Epidermal melanocyte (primary cell): Measurements from ENCODE around the gene FOXRED1.
"Not testable (repeated sequence)": the region's sequence is repeated elsewhere in the genome, so short reads cannot be mapped to it uniquely, and the experiment has no call there.

ENCODE experiments used
- DNase-seq: peaks from one replicate; pipeline ENCODE4 v3.0.0; 2011; ENCODE audit warnings: low spot score; ENCODE audit not compliant: insufficient read length

Gene FOXRED1

DNA sequence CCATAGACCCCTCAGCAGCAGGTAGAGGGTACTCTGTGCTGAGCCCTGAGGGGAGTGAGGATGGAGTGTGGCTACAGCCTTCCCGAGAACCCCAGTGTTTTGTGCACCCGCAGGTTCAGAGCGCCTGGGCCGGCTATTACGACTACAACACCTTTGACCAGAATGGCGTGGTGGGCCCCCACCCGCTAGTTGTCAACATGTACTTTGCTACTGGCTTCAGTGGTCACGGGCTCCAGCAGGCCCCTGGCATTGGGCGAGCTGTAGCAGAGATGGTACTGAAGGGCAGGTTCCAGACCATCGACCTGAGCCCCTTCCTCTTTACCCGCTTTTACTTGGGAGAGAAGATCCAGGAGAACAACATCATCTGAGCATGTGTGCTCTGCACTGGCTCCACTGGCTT lies 8.4 kb downstream of the FOXRED1 start:
- DNase-seq, result no peak

DNA sequence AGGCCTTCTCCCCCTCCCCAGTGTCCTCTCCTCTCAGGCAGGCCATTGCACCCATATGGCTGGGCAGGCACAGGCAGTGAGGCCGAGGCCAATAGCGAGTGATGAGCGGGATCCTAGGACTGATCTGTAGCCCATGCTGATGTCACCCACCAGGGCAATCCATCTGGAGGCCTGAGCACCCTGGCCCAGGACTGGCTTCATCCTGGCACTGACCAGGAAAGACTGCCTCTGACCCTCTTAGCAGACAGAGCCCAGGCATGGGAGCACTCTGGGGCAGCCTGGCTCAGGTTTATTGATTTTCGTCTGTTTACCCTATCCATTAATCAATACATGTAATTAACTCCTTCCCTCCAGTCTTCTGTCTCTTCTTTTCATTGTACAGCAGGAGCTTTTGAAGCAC lies 8.8 kb downstream of the FOXRED1 start:
- DNase-seq, result no peak

DNA sequence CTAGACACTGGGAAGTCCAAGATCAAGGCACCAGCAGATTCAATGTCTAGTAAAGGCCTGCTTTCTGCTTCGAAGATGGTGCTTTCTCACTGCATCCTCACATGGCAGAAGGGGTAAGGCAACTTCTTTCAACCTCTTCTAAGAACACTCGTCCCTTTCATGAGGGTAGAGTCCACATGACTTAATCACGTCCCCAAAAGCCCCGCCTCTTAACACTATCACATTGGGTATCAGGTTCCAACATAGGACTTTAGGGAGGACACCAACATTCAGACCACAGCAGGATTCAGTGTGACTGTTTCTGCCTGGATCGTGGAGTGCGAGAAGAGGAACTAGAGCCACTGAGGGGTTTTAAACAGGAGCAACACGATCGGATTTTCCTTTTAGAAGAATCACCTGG lies 10.2 kb downstream of the FOXRED1 start:
- no peak for DNase-seq

DNA sequence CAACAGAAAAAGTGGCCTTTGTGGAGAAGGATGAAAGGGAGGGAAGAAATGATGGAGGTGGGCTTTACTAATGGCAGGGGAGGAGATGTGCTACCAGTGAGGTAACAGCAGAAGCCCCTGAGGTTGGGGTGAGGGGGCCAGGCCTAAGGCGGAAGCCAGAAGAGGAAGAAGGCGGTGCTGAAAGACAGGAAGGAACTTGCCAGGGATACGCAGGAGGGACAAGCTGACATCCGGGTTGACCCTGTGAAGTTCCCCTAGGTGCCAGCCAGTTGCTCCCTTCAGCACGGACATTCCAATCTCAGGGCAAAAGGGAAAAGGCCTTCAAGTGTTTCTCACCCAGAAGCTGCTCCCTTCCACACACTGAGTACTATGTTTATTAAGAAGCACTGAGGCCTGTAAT lies 11.6 kb downstream of the FOXRED1 start:
- DNase-seq, result no peak

DNA sequence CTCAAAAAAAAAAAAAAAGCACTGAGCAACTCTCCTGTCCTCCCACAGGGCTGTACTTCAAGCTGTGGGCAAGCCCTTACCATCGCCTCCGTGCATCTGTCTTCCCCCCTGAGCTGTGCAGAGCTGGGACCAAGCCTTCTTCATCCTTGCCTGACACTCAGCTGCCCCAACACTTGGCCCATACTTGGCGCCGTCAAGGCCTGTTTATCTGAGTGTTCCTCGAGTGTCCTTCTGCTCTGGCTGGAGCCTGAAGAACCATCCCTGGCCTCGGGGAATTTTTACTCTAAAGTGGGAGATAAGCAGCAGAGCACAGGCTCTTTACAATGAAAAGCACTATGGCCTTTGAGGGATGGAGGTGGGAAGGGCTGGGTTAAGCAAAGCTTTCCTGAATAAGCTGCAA lies 12.3 kb downstream of the FOXRED1 start:
- DNase-seq, result no peak

DNA sequence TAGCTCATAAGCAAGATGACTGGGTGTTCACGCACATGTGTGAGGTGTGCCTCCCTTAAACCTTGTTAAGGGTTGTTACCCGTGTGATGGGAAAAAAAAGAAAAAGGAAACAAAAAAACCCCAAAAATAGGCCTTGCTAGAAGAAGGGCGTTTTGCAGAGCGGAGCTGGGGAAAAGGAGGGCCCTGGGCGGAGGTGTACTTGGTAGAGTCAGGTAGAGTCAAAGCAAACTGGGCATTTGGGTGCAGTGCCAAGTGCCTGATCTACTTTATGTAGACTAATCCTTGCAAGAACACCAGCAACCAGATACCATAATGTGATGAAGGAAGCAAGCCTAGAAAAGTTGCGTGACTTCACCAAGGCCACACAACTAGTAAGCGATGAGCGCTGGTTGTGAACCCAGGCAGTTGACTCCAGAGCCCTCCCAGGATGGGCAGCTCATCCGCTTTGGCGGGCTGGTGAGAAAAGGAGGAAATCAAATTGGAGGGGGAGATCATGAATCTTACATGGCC lies 12.8 kb downstream of the FOXRED1 start:
- no peak for DNase-seq

DNA sequence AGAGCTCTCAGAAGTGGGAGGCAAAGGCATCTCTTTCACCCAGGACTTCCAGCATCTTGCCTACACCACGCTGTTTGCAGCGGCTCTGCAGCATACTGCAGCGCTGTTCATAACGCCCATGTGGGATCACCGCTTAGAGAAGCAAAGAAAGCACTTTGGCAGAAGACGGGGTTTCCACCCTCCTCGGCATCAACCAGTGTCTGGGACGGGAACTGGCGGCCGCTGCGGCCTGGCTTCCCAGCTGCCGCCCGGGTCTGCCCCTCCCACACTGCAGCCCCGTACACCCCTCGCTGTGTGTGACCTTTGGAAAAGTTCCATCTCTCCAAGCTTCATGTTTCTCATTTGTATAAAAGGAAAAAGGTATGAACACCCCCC lies 13.4 kb downstream of the FOXRED1 start:
- DNase-seq, result peak; percentile 48

DNA sequence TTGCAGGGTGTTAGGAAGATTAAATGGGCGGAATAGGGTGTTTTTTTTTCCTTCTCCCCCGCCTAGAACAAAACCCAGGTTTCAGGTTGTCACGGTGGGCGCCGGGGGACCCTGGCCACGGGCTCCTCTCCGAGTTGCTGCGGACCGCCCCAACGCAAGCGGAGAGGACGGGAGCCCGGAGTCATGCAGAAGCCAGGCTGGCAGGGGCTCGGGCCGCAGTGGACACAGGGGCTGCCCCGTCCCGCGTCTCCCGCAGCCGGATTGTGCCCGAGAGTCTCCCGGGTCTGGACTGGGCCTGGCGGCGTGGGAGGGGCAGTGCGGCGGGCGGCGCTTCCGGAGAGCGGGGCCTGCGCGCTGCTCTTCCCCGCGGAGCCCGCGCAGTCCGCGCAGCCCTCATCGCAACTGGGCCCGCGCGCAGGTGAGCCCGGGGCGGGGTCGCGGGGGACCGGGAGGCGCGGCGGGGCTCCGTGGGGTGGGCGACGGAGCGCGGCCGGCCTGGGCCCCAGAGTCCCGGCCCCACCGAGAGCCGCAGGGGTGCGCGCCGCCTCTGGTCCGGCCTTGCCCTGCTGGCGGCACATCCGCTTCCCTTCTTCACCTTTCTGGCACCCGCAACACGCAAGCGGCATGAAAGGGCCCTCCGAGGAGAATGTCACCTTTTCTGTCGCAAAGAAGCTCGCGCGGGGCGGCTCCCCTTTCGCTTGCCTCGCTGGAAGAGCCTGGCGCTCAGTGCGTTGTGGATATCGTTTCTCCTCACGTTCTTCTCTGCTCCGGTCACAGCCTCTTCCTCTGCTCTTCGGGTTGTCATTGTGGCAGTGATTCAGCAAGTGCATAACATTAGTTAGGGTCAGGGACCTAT lies 14.0 kb downstream of the FOXRED1 start, which contains the start of gene TIRAP:
Gene TIRAP, plus strand, starts transcription at position 358 of the 856 bp plus-strand sequence. CDS start 7,802 bp downstream, outside the sequence.
- peak; percentile 73 for DNase-seq

DNA sequence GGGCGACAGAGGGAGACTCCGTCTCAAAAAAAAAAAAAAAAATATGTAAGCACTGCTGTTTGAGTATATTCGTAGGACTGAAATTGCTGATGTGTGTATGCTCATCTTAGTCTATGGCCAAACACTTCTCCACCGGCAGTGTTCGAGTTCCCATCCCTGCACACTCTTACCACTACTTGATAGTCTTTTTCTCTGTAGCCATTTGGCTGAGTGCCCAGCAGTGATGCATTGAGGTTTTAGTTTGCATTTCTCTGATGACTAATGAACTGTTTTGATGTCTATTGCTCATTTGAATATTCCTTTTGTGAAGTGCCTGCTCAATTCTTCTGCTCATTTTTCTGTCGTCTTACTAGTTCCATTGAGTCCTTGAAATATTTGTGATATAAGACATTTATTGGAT lies 15.9 kb downstream of the FOXRED1 start:
- DNase-seq, result no peak

DNA sequence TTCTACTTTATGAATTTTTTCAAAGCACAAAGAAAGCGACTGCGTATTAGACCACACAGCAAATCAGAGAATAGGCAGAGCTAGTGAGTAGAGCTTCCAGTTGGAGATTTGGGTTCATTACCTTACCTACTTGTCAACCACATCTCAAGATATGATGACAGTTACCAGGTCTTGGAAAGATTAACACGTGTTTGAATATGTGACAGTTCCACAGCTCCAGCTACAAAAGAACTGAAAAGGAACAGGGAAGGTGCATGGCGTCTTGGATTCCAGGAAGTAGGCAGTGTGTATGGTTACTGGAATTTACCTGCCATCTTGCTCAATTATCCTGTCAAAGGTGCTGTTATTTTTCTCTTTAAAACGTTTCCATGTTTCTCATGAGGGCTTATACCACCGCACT lies 19.3 kb downstream of the FOXRED1 start:
- DNase-seq, result no peak

DNA sequence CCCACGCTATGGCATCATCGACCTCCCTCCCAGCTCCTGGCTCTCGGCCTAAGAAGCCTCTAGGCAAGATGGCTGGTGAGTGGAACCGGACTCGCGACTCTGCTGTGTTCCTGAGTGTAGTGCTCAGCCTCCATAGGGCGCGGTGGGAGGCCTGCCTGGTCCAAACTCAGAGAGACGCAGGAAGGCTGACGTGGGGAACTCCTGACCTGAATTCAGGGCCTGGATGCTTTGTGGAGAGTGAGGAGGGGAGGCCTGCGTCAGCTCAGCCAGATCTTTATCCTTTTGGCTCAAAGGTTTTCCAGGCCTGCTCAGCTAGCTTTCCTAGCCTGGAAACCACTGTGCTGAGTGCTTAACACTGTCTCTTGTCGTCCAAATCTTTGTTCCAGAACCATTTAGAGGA lies 21.9 kb downstream of the FOXRED1 start:
- no peak for DNase-seq

DNA sequence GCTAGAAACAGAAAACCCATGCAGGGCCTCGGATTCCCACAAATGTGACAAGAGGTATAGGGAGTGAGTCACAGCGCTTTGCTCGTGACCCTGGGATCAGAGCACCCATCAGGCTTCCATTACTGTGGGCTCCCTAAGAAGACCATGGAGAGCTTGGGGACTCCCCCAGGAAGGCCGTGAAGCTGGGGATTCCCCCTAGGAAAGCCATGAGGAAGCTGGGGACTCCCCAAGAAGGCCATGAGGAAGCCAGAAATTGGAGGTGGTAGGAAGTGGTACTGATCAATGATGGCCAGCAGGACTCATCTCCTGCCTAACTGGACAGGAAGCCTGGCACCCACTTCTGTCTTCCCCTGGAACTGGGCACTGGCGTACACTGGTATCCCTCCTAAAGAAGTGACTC lies 24.8 kb downstream of the FOXRED1 start:
- DNase-seq, result no peak

DNA sequence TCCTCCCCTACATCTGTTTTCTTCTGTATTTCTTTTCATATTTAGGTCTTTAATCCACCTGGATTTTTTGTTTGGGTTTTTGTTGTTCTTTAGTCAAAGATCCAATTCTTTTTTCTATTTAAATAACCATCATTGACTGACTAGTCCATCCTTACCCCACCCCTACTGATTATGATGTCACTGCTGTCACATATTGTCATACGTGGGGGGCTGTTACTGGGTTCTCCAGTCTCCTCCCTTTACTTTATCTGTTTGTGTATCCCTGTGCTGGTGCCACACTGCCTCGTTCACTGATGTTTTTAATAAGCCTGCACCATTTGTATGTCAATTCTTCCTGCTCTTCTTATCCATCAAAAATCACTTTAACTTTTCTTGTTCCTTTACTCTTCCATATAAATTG lies 28.1 kb downstream of the FOXRED1 start:
- DNase-seq, result no peak

DNA sequence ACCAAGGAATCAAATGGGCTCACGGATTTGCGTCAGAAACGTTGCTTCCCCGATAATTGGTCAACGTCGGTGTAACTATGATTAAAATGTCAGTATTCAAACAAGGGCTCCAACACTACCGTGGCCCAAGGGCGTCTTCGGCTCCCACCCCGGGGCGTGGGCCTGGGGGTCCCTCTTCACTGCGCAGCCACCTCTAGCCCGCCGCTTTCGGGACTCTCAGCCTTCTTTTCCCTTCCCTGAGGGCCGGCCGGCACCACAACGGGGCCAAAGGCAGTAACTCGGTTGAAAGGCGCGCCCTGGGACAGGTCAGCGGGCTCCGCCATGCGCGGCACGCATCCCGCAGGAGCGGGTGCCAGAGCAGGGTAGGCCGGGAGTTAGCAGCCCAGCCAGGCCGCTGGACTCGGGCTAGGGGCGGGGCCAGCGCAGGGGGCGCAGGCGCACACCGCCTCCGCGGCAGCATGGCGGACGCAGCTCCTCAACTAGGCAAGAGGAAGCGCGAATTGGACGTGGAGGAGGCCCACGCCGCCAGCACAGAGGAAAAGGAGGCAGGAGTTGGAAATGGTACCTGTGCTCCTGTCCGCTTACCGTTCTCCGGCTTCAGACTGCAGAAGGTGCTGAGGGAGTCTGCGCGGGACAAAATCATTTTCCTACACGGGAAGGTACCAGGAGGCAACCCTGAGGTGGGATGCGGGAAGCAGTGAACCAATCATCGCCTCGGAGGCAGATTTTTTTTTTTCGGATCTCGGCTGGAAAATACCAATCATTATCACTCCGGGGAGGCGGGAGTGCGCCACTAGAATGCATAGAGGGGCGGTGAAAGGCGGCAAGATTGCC lies 34.9 kb downstream of the FOXRED1 start, which contains the start of gene DCPS:
Gene DCPS, plus strand, starts transcription at position 438 of the 834 bp plus-strand sequence. Its CDS starts 21 bp downstream, at position 459.
- DNase-seq, result peak; percentile 92

DNA sequence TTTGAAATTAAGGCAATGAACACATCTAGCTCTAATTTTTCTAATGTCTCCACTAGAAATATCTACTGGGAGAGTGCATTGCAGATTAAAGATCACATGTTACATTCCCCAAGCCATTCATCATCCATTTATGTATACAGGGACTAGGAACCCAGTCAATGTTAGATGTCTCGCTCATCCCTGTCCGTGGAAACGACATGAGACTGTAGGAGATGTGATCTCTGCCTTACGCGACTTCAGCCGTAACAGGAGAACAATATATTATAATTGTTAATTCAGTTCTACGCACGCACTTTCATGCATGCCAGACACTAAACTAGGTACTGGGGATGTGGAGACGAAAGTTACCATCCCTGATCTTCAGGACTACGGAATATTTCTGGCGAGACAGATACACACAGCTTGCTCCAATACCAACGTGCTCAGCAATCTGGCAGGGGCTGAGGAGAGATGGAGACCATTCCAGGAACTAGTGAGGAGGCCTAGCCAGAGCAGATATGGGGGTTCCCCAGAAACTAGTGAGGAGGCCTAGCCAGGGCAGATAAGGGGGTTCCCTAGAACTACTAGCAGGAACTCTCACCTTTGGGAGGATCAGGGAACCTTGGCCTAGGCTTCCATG lies 35.6 kb downstream of the FOXRED1 start:
- DNase-seq, result no peak

DNA sequence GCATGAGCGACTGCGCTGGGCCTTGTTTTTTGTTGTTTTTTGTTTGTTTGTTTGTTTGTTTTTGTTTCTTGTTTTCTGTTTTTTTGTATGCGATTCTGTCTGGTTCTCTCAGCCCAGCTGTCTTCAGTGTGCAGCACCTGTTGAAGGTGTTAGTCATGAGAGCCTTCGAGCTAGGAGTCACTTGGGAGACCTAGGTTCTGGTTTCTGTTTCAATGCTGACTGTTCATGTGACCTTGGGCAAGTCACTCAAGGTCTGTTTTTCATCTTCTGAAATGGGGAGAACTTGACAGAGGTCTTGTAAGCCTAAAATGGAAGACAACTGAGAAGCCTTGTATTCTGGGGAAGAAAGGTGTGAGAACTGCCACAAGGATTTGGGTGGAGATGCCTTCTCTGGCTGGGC lies 36.7 kb downstream of the FOXRED1 start:
- no peak for DNase-seq

DNA sequence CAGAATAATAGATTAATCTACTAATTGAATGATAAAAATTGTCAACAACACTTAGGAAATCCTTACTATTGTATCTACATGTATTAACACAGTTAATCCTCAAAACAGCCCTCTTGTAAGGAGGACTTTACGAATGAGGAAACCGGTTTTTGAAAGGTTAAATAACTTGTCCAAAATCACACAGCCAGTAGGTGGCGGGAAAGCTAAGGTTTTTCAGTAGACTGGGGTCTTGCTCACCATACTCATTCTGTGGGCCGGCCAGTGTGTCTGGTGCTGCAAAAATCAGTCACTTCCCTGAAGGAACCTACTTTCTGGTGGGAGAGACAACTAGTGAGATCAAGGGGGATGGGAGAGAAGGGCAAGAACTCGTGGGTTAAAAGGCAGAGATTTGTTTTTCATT lies 38.8 kb downstream of the FOXRED1 start:
- DNase-seq, result no peak

DNA sequence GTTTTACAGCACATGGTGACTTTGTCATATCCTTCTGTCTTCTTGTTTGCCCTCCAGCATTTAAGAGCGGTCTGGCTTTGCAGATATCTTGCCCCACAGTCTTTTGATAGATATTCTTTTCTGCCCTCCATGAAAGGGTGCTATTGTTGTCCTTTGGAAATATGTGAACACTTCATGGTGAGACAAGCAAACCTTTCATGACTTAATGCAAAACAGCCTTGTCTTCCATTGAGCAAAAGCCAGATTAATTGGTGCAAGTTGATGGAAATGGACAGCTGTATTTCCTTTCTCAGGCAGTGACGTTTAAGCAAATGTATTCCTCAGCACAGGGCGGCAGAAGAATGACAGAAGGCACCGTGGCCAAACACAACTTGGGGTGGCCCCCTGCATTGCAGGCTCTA lies 39.3 kb downstream of the FOXRED1 start:
- peak; percentile 57 for DNase-seq

DNA sequence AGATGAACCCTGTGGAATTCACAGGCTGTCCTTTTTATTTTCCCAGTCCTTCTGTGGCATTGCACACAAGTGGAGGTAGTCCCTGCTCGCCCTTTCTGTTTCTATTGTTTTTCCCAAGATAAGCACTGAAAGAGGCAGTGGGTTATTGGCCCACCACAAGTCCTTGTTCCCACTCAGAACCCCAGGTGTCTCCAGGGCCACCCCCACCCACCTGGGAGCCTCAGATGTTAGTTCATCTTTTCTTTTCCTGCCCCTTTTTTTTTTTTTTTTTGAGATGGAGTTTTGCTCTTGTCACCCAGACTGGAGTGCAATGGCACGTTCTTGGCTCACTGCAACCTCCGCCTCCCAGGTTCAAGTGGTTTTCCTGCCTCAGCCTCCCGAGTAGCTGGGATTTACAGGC lies 39.8 kb downstream of the FOXRED1 start:
- not testable (repeated sequence) for DNase-seq

DNA sequence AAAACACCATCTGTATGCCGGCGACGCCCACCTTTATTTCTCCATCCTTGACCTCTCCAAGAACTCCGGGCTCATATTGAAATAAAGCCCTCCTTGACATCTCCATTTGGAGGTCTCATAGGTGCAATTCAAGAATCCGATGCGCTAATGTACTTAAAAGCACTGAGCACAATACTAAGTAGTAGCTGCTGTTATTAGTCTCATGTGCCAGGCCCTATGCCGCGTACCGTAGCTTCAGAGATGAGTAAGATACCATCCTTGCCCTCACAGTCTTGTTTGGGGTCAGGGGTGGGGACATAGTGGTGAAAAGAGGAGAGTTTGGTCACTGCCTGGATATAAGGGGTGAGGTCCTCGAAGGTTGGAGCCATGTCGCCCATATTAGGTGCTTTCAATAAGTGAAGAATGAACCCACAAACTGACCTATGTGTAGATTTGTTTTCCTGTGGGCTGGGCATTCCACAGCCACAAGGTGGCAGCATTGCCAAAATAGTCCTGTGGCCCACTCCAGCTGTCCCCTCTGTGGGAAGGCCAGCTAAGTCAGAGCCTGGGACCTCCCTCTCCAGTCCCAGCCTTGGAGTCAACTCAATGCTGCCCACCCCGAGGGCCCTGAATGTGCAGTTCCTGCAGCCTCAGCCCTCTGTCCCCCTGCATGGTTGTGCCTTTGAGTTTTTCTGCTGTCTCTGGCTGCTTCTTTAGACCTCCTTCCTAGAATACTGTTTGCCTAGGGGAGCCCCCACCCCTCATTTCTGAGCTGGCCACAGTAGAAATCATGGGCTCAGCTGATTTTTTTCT lies 41.4 kb downstream of the FOXRED1 start:
- no peak for DNase-seq

DNA sequence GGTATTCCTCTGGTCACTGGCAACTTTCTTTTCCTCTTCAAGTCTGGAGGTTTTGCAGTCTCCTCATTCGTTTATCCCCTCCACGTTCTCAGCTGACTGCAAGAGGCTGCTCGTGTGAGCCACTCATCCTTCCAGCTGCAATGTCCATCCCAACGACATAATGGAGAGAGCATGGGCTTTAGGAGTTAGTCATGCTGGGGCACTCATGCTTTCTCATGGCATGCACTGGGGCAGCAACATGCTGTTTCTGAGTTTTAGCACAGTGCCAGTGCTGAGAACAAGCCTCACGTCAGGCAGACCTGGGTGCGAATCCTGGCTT lies 42.0 kb downstream of the FOXRED1 start:
- DNase-seq, result no peak
